Measurements from ENCODE around the gene DNMBP.
"Not testable (repeated sequence)": the region's sequence is repeated elsewhere in the genome, so short reads cannot be mapped to it uniquely, and the experiment has no call there.

Gene DNMBP

DNA sequence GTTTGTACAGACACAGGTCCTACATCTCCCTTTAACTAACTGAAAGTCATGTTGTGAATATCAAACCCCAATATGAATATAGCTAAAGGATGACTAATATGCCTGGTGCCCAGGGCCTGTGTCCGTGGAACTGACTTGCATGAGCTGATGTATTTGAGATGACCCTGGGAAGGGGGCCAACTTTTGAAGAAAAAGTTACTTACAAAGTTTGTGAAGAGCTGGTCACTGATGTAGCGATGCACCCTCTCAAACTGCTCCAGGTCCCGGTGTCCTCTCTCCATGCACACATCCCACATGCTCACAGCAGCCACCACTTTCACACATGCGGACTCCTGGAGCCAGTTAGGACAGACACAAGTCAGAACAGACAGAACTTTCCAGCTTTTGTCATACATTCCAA is 121.1 kb downstream of the DNMBP start:
- H3K4me3 ChIP-seq (ENCODE audit: low read length), result no peak overlapping the region
- no peak for DNase-seq (ENCODE audit: low read depth, low spot score)

DNA sequence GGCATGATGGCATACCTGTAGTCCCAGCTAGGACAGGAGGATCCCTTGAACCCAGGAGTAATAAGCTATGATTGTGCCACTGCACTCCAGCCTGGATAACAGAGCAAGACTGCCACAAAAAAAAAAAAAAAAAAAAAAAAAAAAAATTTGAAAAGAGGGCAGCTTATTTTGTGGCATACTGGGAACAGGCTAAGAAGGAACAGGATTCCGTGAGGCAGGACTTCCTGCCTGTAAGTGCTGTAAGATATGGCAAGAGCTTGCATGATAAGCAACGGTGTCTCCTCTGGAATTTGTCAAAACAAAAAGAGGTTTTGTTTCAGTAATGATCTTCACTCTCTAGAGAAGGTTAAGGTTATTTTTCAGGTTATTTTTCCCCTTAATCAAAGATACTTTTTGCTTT is 126.2 kb downstream of the DNMBP start:
- H3K4me3 ChIP-seq (ENCODE audit: low read length), result no peak overlapping the region
- DNase-seq (ENCODE audit: low read depth, low spot score), result no peak

DNA sequence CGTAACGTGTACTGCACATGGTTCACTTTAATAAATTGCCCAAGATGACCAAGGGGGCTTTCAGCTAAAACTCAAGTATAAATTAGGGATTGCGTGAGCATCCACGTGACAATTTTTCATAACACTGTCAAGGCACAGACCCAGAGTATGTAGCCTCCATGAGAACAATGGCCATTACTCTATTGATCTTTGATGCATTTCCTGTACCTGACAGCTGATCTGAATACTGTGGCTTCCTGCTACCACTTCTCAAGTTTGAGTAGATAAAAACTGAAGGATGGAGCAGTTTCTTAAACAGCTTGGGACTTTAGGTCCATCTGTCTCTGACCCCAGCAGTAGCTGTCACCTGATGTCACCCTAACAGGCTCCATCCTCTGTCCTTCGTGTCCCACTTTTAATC is 128.4 kb downstream of the DNMBP start:
- DNase-seq (ENCODE audit: low read depth, low spot score), result no peak
- no peak overlapping the region for H3K4me3 ChIP-seq (ENCODE audit: low read length)

DNA sequence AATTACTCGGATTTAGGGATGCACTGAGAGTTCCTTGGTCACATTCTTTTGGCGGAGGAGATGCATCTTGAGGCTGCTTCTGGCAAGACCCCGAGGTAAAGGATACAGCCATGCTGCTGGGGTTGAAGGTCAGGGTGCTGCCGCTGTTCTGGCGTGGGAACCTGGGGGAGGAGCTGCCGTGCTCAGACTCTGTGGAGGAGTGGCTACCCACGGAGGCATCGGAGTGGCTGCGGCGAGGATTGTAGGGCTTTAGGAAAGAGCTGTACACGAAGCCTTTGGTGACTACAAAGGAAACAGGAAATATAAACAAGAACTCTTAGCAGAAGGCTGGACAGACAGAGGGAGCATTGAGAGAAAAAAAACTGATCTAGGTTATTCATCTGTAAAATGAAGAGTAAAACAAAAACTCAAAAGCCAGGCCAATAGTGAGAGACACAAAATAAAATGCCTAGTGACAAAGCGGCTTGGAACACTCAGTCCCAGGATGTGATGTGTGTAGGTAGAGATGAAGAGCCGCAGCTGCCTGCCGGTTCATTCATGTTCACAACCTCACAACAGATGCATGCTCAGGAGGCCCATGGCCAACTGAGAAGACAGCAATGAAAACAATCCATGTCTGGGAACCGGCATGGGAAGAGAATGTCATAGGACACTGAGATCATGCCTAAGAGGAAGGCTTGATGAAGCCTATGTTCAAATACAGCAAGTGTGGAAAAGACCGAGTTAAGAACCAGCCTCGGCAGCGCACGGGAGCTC is 129.5 kb downstream of the DNMBP start:
- no peak overlapping the region for H3K4me3 ChIP-seq (ENCODE audit: low read length)
- DNase-seq (ENCODE audit: low read depth, low spot score), result no peak

DNA sequence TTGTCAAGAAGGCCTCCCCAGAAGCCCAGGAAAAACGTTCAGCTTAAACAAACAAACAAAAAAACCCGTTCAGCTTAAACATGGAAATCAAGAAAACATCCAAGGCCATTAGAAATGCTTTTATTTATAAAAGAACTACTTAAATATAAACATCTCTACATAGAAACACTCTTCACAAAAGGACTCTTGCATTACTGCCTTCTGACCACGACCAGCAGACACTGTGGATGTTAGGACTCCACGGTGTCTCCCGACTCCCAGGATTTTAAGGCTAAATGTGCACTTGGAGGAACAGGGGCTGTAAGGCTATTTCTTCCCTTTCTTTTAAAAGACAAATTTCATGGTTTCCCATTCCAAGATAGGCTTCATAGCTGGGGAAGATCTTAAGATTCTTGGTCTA is 134.3 kb downstream of the DNMBP start:
- DNase-seq (ENCODE audit: low read depth, low spot score), result no peak
- no peak overlapping the region for H3K4me3 ChIP-seq (ENCODE audit: low read length)

DNA sequence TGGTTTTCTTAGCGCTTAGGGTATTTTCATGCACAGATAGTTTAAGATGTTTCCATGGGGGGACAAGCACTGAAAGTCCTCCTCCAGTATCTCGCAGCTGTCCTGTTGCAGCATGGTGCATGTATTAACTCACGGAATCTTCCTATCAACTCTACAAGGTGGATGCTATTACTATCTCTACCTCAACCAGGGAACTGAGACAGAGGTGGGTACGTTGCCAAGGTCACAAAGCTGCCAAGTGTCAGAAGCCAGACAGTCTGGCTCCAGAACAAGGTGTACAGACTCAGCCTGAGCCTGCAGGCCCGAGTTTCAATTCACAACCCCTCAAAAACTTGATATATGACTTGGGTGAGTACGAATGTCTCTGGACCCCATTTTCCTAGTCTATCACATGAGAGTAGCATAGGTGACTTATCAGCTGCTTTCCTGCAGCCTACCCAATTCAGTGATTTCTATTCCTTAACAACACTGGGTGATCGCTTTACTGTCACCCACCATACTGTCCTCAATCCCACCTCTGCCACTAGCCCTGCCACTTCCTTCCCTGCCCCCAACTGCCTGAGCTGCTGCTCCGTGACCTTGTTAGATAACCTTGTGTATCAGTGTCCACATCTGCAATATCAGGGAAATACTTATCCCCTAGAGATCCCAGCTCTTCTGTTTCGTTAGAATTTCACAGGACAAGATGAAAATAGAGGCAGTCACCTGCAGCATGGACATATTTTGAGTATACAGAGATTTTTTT is 135.2 kb downstream of the DNMBP start:
- DNase-seq (ENCODE audit: low read depth, low spot score), result no peak
- no peak overlapping the region for H3K4me3 ChIP-seq (ENCODE audit: low read length)

DNA sequence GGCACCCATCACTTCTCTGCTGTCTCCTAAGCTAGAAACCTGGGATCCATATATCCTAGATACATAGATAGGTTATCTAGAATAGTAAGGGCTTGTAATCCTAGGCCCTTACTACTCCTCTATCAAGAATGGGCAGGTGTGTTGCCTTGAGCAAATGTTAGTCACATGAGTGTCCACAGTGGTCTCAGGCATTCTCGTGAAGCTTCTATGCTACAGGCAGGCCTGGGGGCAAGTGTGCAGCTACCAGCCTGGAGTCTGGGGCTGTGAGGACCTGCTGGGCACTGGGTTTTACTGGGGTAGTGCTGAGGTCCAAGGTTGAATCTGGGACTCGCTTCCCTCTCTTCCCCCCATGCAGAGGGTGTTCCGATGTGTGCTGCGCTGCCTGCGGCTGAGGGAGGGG is 135.9 kb downstream of the DNMBP start:
- H3K4me3 ChIP-seq (ENCODE audit: low read length), result no peak overlapping the region
- DNase-seq (ENCODE audit: low read depth, low spot score), result no peak

DNA sequence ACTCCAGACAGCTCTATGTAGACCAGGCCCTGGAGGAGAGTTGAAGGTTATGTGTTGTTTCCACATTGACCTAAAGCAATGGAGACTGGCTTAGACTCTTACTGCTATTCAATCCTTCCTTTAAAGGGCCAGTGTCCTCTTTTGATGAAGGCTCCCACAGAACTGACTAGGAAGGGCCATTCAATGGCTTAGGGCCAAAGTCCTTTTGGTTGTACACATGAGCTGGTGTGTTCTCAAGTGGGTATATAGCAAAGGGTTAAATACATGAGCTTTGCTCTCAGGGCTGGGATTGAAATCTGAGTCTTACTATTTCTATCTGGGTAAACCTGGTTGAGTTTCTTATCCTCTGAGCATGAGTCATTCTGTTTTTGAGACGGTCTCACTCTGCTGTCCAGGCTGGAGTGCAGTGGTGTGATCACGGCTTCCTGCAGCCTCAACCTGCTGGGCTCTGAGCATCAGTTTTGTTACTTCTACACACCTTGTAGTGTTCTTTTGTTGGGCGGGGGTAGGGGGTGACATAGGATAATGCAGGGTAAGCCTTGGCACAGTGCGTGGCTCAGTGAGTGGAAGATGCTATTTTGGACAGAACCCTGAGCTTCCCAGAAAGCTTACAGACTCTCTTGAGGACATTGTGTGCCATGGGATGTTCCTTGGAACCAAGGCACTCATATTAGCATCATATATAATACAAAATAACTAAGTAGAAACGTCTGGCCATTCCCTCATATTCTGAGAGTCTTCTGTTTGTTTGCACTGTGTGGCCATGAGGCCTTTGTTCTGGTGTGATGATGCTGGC is 137.2 kb downstream of the DNMBP start:
- no peak overlapping the region for H3K4me3 ChIP-seq (ENCODE audit: low read length)
- DNase-seq (ENCODE audit: low read depth, low spot score), result no peak

DNA sequence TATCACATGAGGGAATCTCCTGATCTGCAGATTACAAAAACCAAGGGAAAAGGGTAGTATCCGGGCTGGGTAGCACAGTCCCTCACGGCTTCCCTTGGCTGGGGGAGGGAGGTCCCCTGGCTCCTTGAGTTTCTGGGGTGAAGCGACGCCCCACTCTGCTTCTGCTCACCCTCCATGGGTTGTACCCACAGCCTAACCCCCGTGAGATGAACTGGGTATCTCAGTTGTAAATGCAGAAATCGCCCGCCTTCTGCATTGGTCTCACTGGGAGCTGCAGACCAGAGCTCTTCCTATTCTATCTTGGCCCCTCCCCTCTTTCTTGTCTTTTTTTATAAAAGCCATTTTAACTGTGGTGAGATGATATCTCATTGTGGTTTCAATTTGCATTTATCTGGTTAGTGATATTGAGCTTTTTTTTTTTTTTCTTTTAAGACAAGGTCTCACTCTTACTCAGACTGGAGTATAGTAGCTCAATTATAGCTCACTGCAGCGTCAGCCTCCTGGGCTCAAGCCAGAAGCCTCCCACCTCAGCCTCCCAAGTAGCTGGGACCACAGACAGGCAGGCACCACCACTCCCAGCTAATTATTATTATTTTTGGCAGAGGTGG is 139.5 kb downstream of the DNMBP start:
- peak; percentile 85 for DNase-seq (ENCODE audit: low read depth, low spot score)
- H3K4me3 ChIP-seq (ENCODE audit: low read length), result peak overlapping the region; percentile 2; the same call in 1 of the 2 replicates

DNA sequence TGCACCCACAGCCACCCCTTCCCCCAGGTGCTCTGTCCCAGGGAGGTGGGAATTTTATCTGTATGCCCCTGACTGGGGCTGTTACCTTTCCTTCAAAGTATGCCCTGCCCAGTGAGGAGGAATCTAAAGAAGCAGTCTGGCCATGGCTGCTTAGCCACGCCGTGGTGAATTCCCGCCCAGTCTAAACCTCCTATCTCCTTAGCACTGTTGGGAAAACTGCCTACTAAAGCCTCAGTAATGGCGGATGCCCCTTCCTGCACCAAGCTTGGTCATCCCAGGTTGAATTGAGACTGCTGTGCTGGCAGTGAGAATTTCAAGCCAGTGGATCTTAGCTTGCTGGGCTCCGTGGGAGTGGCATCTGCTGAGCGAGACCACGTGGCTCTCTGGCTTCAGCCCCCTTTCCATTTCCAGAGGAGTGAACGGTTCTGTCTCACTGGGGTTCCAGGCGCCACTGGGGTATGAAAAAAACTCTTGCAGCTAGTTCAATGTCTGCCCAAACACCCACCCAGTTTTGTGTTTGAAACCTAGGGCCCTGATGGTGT is 140.1 kb downstream of the DNMBP start:
- DNase-seq (ENCODE audit: low read depth, low spot score), result no peak
- no peak overlapping the region for H3K4me3 ChIP-seq (ENCODE audit: low read length)

DNA sequence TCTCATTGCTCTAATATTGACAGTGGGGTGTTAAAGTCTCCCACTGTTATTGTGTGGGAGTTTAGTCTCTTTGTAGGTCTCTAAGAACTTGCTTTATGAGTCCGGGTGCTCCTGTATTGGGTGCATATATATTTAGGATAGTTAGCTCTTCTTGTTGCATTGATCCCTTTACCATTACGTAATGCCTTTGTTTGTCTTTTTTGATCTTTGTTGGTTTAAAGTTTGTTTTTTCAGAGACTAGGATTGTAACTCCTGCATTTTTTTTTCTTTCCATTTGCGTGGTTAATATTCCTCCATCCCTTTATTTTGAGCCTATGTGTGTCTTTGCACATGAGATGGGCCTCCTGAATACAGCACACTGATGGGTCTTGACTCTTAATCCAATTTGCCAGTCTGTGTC is 142.5 kb downstream of the DNMBP start:
- H3K4me3 ChIP-seq (ENCODE audit: low read length); DNase-seq (ENCODE audit: low read depth, low spot score): not testable (repeated sequence)

DNA sequence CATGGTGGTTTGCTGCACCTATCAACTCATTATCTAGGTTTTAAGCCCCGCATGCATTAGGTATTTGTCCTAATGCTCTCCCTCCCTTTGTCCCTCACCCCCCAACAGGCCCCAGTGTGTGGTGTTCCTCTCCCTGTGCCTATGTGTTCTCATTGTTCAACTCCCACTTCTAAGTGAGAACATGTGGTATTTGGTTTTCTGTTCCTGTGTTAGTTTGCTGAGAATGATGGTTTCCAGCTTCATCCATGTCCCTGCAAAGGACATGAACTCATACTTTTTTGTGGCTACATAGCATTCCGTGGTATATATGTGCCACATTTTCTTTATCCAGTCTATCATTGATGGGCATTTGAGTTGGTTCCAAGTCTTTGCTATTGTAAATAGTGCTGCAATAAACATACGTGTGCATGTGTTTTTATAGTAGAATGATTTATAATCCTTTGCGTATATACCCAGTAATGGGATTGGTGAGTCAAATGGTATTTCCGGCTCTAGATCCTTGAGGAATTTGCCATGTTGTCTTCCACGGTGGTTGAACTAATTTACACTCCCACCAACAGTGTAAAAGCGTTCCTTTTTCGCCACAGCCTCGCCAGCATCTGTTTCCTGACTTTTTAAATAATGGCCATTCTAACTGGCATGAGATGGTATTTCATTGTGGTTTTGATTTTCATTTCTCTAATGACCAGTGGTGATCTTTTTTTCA is 146.1 kb downstream of the DNMBP start:
- DNase-seq (ENCODE audit: low read depth, low spot score), result not testable (repeated sequence)

DNA sequence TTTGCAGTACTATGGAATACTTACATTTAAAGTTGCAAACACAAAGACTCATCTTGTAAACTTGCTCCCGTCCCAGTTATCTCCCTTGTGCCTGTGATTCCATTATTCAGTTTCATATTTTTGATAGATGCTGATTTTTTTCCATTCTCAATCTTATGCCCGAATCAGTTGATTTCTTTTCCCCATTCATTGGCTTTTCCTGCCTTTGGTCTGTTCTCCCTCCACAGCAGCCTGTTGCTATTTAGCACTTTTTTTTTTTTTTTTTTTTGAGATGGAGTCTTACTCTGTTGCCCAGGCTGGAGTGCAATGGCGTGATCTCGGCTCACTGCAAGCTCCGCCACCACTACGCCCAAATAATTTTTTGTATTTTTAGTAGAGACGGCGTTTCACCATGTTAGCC is 149.3 kb downstream of the DNMBP start:
- H3K4me3 ChIP-seq (ENCODE audit: low read length), result no peak overlapping the region
- no peak for DNase-seq (ENCODE audit: low read depth, low spot score)

More for the DNA sequence above, 146.1 kb downstream of the DNMBP start:
- not testable (repeated sequence) for H3K4me3 ChIP-seq (ENCODE audit: low read length)

DNA sequence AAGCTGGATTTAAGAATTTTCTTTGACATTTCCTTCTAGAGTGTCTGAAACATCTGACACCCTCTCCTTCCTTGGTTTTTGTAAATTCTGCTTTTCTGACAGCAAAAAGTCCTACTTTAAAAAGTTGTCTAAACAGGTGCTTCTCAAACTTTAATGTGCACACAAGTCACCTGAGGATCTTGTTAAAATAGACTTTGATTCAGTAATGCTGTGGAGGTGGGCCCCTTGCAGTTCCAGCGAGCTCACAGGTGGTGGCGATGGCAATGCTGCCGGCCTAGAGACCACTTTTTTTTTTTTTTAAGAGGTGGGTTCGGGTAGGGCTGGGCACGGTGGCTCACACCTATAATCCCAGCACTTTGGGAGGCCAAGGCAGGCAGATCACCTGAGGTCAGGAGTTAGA is 150.2 kb downstream of the DNMBP start:
- DNase-seq (ENCODE audit: low read depth, low spot score), result peak; percentile 36
- no peak overlapping the region for H3K4me3 ChIP-seq (ENCODE audit: low read length)

DNA sequence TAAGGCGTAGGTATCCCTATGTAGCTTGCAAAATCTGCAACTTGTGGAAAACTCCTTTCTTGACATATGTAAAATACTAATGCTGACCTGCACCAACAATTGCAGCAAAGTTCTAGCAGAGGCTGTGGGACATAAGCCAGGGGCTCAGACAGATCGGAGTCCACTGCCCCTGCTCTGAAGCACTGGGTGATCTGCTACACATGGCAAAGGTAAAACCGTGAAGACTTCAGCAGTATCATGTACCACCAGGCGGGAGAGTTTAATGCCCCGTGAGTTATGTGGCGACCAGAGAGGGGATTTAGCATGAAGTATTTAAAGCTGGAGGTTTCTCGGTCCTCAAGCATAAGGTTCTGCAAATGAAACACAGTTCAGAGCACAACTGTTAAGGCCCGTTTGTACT is 150.9 kb downstream of the DNMBP start:
- no peak overlapping the region for H3K4me3 ChIP-seq (ENCODE audit: low read length)
- DNase-seq (ENCODE audit: low read depth, low spot score), result no peak

DNA sequence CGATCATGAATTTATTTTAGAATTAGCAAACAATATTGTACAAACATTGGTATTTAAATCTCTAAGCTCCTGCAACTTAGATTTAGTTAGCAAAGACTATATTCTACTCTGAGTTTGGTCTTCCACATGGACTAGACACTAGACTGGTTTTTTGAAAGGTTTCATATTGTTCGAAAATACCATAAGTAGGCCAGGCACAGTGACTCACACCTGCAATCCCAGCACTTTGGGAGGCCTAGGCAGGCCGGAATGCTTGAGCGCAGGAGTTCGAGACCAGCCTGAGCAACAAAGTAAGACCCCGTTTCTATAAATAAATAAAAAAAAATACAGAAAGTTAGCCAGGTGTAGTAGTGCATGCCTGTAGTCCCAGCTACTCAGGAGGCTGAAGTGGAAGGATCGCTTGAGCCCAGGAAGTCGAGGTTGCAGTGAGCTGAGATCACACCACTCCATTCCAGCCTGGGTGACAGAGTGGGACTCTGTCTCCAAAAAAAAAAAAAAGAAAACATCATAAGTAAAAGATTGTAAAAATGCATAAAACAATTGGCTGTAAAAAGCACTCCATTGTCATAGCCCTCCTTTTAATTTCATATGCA is 154.2 kb downstream of the DNMBP start:
- no peak overlapping the region for H3K4me3 ChIP-seq (ENCODE audit: low read length)
- DNase-seq (ENCODE audit: low read depth, low spot score), result no peak

DNA sequence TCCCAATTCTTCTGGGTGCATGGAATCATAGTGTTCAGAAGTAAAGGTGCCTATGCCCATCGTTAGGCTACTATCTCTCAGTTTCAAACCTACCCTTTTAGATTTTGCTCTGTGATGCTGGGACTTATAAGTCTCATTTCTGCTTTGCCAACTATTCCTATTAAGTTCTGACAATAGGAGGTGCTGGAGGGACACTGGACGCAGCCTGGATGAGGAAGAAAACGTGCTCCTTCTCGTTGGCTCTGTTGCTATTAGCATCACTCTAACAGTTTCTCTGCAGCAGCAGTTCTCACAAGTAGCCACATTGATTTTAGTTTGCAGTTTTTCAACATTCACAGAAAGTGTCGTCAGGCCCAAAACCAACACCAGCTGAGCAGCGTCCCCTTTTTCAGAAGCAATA is 154.9 kb downstream of the DNMBP start:
- no peak for DNase-seq (ENCODE audit: low read depth, low spot score)

DNA sequence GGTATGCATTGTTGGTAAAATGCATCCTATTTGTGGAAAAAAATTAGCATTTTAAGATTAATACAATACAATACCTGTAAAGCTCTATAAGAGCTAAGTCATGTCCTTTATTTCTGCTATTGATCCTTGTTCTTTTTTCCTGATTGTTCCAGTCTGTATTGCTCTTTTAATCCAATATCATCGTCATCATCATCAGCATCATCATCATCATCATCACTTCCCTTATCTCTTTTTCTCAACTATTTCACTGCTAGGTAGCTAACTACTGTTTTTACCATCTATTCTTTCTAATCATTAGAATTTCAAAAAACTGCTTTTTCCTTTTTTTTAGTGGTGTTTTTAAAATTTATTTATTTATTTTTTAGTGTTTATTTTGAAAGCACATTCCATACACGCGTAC is 156.1 kb downstream of the DNMBP start:
- H3K4me3 ChIP-seq (ENCODE audit: low read length), result no peak overlapping the region
- no peak for DNase-seq (ENCODE audit: low read depth, low spot score)

More for the DNA sequence above, 154.9 kb downstream of the DNMBP start:
- no peak overlapping the region for H3K4me3 ChIP-seq (ENCODE audit: low read length)

Data from Jurkat, Clone E6-1 (cell line).